HCT116 (cell line): ENCODE measurements around the gene NCF4.

ENCODE experiments used
- CBX3 ChIP-seq: IDR thresholded peaks from 2 replicates; pipeline ENCODE4 v1.6.1; 2012; ENCODE audit warnings: low read depth
- CEBPB ChIP-seq: IDR thresholded peaks from 2 replicates; pipeline ENCODE4 v1.6.1; 2012; ENCODE audit warnings: low read depth
- EZH2 ChIP-seq: fragments of 200-600 bp; sonication (generic); IDR thresholded peaks from 2 replicates; pipeline ENCODE4 v1.6.1; 2017; ENCODE audit warnings: antibody characterized with exemption, mixed run types
- FOSL1 ChIP-seq: IDR thresholded peaks from 2 replicates; pipeline ENCODE4 v1.6.1; 2012; ENCODE audit warnings: low read depth
- JUND ChIP-seq: IDR thresholded peaks from 2 replicates; pipeline ENCODE4 v1.6.1; 2012
- POLR2A ChIP-seq: IDR thresholded peaks from 2 replicates; pipeline ENCODE4 v1.7.0; 2011; ENCODE audit warnings: borderline replicate concordance; ENCODE audit not compliant: insufficient read depth, insufficient read length; ENCODE audit errors: extremely low read depth
- POLR2AphosphoS5 ChIP-seq: IDR thresholded peaks from 2 replicates; pipeline ENCODE4 v1.6.1; 2011; ENCODE audit warnings: mild to moderate bottlenecking, low read depth, low read length, moderate library complexity
- RAD21 ChIP-seq: IDR thresholded peaks from 2 replicates; pipeline ENCODE4 v1.6.1; 2012; ENCODE audit warnings: low read depth, mild to moderate bottlenecking
- REST ChIP-seq: IDR thresholded peaks from 2 replicates; pipeline ENCODE4 v1.6.1; 2012; ENCODE audit warnings: low read depth
- SP1 ChIP-seq: IDR thresholded peaks from 2 replicates; pipeline ENCODE4 v1.6.1; 2012; ENCODE audit warnings: low read depth
- ZNF274 ChIP-seq: fragments of 200-500 bp; sonication (Bioruptor generic); IDR thresholded peaks from 2 replicates; pipeline ENCODE4 v1.6.1; 2014; ENCODE audit warnings: mild to moderate bottlenecking, low read depth, low read length, inconsistent platforms
- TF ChIP-seq, protein P1 (sequence below), 3 experiments: fragments of 200-600 bp in 1 of 3; sonication (generic) in 1 of 3; IDR thresholded peaks in 2 of 3; conservative IDR thresholded peaks in 1 of 3; 2 replicates each; pipeline ENCODE4 v1.5.1; 2012 to 2017; ENCODE audit warnings: low read depth in 2 of 3, low read length in 2 of 3, antibody characterized with exemption in 1 of 3, borderline replicate concordance in 1 of 3, control low read depth in 1 of 3, mild to moderate bottlenecking in 1 of 3, mixed read lengths in 1 of 3, mixed run types in 1 of 3, moderate library complexity in 1 of 3; ENCODE audit not compliant: insufficient read depth in 1 of 3
- TF ChIP-seq, protein P2 (sequence below): IDR thresholded peaks from 2 replicates; pipeline ENCODE4 v1.6.1; 2011; ENCODE audit warnings: mild to moderate bottlenecking, low read length, moderate library complexity; ENCODE audit not compliant: insufficient replicate concordance; ENCODE audit errors: extremely low read depth

- TF ChIP-seq POLR2A = no peak
- TF ChIP-seq CEBPB = no peak
- no peak for TF ChIP-seq CBX3
- TF ChIP-seq, protein P1, sequence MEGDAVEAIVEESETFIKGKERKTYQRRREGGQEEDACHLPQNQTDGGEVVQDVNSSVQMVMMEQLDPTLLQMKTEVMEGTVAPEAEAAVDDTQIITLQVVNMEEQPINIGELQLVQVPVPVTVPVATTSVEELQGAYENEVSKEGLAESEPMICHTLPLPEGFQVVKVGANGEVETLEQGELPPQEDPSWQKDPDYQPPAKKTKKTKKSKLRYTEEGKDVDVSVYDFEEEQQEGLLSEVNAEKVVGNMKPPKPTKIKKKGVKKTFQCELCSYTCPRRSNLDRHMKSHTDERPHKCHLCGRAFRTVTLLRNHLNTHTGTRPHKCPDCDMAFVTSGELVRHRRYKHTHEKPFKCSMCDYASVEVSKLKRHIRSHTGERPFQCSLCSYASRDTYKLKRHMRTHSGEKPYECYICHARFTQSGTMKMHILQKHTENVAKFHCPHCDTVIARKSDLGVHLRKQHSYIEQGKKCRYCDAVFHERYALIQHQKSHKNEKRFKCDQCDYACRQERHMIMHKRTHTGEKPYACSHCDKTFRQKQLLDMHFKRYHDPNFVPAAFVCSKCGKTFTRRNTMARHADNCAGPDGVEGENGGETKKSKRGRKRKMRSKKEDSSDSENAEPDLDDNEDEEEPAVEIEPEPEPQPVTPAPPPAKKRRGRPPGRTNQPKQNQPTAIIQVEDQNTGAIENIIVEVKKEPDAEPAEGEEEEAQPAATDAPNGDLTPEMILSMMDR (IDR thresholded peaks at IDR 0.05 in 2 of 3, conservative IDR thresholded peaks at IDR 0.05 in 1 of 3; ENCODE audit: borderline replicate concordance in 1 of 3, insufficient read depth in 1 of 3, low read depth in 2 of 3, low read length in 2 of 3) = no peak
- TF ChIP-seq RAD21 = no peak
- TF ChIP-seq, protein P2, sequence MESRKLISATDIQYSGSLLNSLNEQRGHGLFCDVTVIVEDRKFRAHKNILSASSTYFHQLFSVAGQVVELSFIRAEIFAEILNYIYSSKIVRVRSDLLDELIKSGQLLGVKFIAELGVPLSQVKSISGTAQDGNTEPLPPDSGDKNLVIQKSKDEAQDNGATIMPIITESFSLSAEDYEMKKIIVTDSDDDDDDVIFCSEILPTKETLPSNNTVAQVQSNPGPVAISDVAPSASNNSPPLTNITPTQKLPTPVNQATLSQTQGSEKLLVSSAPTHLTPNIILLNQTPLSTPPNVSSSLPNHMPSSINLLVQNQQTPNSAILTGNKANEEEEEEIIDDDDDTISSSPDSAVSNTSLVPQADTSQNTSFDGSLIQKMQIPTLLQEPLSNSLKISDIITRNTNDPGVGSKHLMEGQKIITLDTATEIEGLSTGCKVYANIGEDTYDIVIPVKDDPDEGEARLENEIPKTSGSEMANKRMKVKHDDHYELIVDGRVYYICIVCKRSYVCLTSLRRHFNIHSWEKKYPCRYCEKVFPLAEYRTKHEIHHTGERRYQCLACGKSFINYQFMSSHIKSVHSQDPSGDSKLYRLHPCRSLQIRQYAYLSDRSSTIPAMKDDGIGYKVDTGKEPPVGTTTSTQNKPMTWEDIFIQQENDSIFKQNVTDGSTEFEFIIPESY = no peak
- no peak for TF ChIP-seq EZH2
- no peak for TF ChIP-seq SP1
- no peak for TF ChIP-seq POLR2AphosphoS5
- no peak for TF ChIP-seq REST
- TF ChIP-seq FOSL1 = no peak
- no peak for TF ChIP-seq ZNF274
- TF ChIP-seq JUND = no peak
Measured at GRCh38 chr22:36914390-36914752, 53.6 kb downstream of the NCF4 start.
